HG03457 (cell line): ENCODE results near the gene TSSK2.

Experiments
- ATAC-seq: cut with Tn5 transposase; IDR thresholded peaks from one replicate; pipeline ENCODE4 v1.9.1; 2021; ENCODE audit warnings: moderate number of reproducible peaks; ENCODE audit not compliant: unreplicated experiment

Gene TSSK2

GRCh38 chr22:19168088-19168890 is 37.2 kb downstream of the TSSK2 start:
- no peak for ATAC-seq

GRCh38 chr22:19169002-19169946 is 38.2 kb downstream of the TSSK2 start:
- no peak for ATAC-seq

- ATAC-seq, result no peak
Measured at GRCh38 chr22:19169947-19170318, 38.8 kb downstream of the TSSK2 start.

GRCh38 chr22:19172213-19173046 is 41.3 kb downstream of the TSSK2 start:
- ATAC-seq, result no peak

GRCh38 chr22:19173047-19174035 is 42.2 kb downstream of the TSSK2 start:
- no peak for ATAC-seq

GRCh38 chr22:19174106-19175025 is 43.3 kb downstream of the TSSK2 start:
- ATAC-seq, result no peak

GRCh38 chr22:19175026-19175601 is 44.0 kb downstream of the TSSK2 start:
- ATAC-seq, result no peak

GRCh38 chr22:19175602-19176174 is 44.6 kb downstream of the TSSK2 start:
- ATAC-seq, result no peak

- ATAC-seq, result no peak
Measured at GRCh38 chr22:19176175-19176643, 45.1 kb downstream of the TSSK2 start.

- ATAC-seq, result no peak
Measured at GRCh38 chr22:19176732-19177131, 45.6 kb downstream of the TSSK2 start.

- ATAC-seq, result no peak
Measured at GRCh38 chr22:19177164-19178064, 46.3 kb downstream of the TSSK2 start.

- ATAC-seq, result peak; percentile 21
Measured at GRCh38 chr22:19178065-19178656, 47.1 kb downstream of the TSSK2 start.

- peak; percentile 46 for ATAC-seq
Measured at GRCh38 chr22:19178657-19179496, 47.8 kb downstream of the TSSK2 start, which contains the start of gene SLC25A1. SLC25A1 (minus strand) TSS chr22:19178736; CDS start chr22:19178673, 63 bp downstream.

- no peak for ATAC-seq
Measured at GRCh38 chr22:19179497-19180048, 48.5 kb downstream of the TSSK2 start.

GRCh38 chr22:19180234-19180633 is 49.1 kb downstream of the TSSK2 start:
- ATAC-seq, result no peak
